CD4-positive, alpha-beta memory T cell (primary cell): ENCODE data around the gene NFILZ. TPM values are rescaled to one million over a fixed set of nuclear protein-coding genes. Genes with fewer than 3 reads are reported as not detected.

Source experiments
- CTCF ChIA-PET: fragments of 350-600 bp; sonication (Branson Sonifier 250); formaldehyde crosslinking; loops from one replicate; lab custom pipeline; 2021; ENCODE audit warnings: inconsistent platforms; ENCODE audit not compliant: partially characterized antibody; lab: Charles Lee
- POLR2A ChIA-PET: fragments of 350-600 bp; sonication (Branson Sonifier 250); formaldehyde crosslinking; loops from one replicate; lab custom pipeline; 2021; ENCODE audit not compliant: partially characterized antibody; lab: Charles Lee
- DNase-seq, 5 donors: peaks; one replicate each; pipeline versions ENCODE4 v3.0.0 to v3.0.0-alpha.2; 2020 to 2022; ENCODE audit warnings: mixed read lengths in 1 of 5
- H3K27ac ChIP-seq: one replicate; pipeline ENCODE4 v1.7.0; 2013; ENCODE audit warnings: low read depth, low read length
- H3K27me3 ChIP-seq: 2 replicates; pipeline ENCODE4 v1.7.0; 2013; ENCODE audit warnings: mild to moderate bottlenecking, low read length, moderate library complexity; ENCODE audit not compliant: insufficient read depth
- H3K36me3 ChIP-seq: 2 replicates; pipeline ENCODE4 v1.7.0; 2013; ENCODE audit warnings: mild to moderate bottlenecking, low read length, moderate library complexity; ENCODE audit not compliant: insufficient read depth
- H3K4me1 ChIP-seq: 2 replicates; pipeline ENCODE4 v1.7.0; 2013; ENCODE audit warnings: mild to moderate bottlenecking, low read length, moderate library complexity; ENCODE audit not compliant: insufficient read depth
- H3K4me3 ChIP-seq, 2 donors: one replicate each; pipeline ENCODE4 v1.7.0; 2013; ENCODE audit warnings: low read length in 2 of 2, mild to moderate bottlenecking in 1 of 2
- H3K9me3 ChIP-seq, 2 donors: one replicate each; pipeline ENCODE4 v1.7.0; 2013; ENCODE audit warnings: low read length in 2 of 2, control low read depth in 1 of 2; ENCODE audit not compliant: control insufficient read depth in 1 of 2
- H3K27ac Mint-ChIP-seq, 7 donors: one replicate each; pipeline ENCODE4 v1.8.0; 2020 to 2021; ENCODE audit warnings: mixed read lengths in 7 of 7, mild to moderate bottlenecking in 6 of 7, inconsistent platforms in 3 of 7, moderate library complexity in 3 of 7
- H3K27me3 Mint-ChIP-seq, 2 donors: one replicate each; pipeline ENCODE4 v1.8.0; 2020 to 2021; ENCODE audit warnings: mixed read lengths in 2 of 2
- H3K36me3 Mint-ChIP-seq, 2 donors: one replicate each; pipeline ENCODE4 v1.8.0; 2020 to 2021; ENCODE audit warnings: mixed read lengths in 2 of 2, inconsistent platforms in 1 of 2, mild to moderate bottlenecking in 1 of 2
- H3K4me1 Mint-ChIP-seq, 4 donors: one replicate each; pipeline ENCODE4 v1.8.0; 2020 to 2021; ENCODE audit warnings: mixed read lengths in 4 of 4, mild to moderate bottlenecking in 1 of 4
- H3K4me3 Mint-ChIP-seq, 8 donors: one replicate each; pipeline ENCODE4 v1.8.0; 2020 to 2021; ENCODE audit warnings: mixed read lengths in 8 of 8, mild to moderate bottlenecking in 7 of 8, moderate library complexity in 6 of 8, inconsistent platforms in 3 of 8
- H3K9me3 Mint-ChIP-seq, 8 donors: one replicate each; pipeline ENCODE4 v1.8.0; 2020 to 2021; ENCODE audit warnings: mixed read lengths in 8 of 8, mild to moderate bottlenecking in 5 of 8, inconsistent platforms in 3 of 8, moderate library complexity in 1 of 8
- intact Hi-C: fragments of 100-400 bp; cut with micrococcal nuclease; formaldehyde crosslinking; loops from one replicate; pipeline ENCODE4 v1.15.1; 2023
- polyA plus RNA-seq, 2 donors: library from polyadenylated mRNA; unstranded; fragments of 300-500 nt; fragmentation: Illumina TruSeq; gene quantifications; one replicate each; pipeline ENCODE4 v1.2.3, GENCODE V29; 2021
- total RNA-seq, 2 experiments: library from RNA; stranded (reverse); gene quantifications; one replicate each; pipeline ENCODE4 v1.2.3, GENCODE V29; 2021

The NFILZ gene
- total and polyA plus RNA-seq, 4 experiments from 2014 or later = not detected

DNA sequence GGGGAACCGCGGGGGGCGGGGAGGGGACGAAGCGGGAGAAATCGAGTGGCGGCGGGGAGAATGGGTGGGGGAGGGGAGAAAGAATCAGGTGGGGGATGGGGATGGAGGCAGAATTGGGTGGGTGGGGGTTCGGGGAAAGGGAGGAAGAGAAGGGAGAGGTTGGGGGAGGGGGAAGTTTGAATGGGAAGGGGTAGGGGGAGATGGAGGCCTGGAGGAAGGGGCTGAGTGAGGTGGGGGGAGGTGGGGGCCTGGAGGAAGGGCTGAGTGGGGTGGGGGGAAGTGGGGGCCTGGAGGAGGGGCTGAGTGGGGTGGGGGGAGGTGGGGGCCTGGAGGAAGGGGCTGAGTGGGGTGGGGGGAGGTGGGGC lies 19.5 kb upstream of the NFILZ start:
- H3K27ac Mint-ChIP-seq = no peak overlapping the region
- intact Hi-C loops = loop anchor here (2.0 kb wide), 1 partner anchor 18 kb away; no protein-coding TSS in a partner anchor

DNA sequence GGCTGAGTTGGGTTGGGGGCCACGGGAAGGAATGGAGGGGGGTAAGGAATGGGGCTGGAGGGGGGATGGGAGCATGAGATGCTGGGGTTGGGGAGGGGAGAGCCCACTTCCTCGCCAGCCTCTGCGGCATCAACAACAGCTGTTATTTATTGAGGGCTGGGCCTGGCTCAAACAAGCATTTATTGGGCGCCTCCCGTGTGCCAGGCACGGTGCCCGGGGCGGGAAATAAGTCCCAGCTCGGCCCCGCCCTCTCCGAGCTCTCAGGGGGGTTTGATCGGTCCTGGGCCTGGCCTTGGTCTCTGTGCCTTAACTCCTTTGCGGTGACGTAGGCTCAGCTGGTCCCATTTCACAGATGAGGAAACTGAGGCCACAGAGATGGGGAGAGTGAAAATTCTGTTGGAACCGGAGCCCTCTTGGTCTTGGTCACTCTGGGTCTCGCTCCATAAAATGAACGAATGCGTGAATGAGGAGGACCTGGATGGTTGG lies 19.0 kb upstream of the NFILZ start:
- Mint-ChIP-seq H3K36me3 (peaks cover 11 to 22% of the 10 kb centered on the region in 2 donors), H3K4me1 (peaks cover 22 to 60% (median 46%) of the 10 kb centered on the region in 4 donors), H3K27ac (peak overlapping the region in 5 of 7 donors; percentile 46 to 89 (median 81)), H3K27me3 (peaks cover 1 to 2% of the 10 kb centered on the region in 2 donors), H3K4me3 (peak overlapping the region in 7 of 8 donors; percentile 10 to 84 (median 64)), H3K9me3 (peaks cover 0 to 1% (median 0%) of the 10 kb centered on the region in 8 donors)
- Histone ChIP-seq H3K27me3 (no peaks in the 10 kb centered on the region), H3K4me3 (no peak overlapping the region), H3K36me3 (no peaks in the 10 kb centered on the region), H3K27ac (no peak overlapping the region), H3K4me1 (peaks cover 38% of the 10 kb centered on the region), H3K9me3 (no peaks in the 10 kb centered on the region)
- ChIA-PET POLR2A (interaction anchor here (1.2 to 1.5 kb wide), 3 partner anchors 16 to 31 kb away, joined by 3 to 5 read pairs (median 4); no protein-coding TSS in a partner anchor), CTCF (interaction anchor here (1.0 kb wide), 1 partner anchor 25 kb away, joined by 4 read pairs; no protein-coding TSS in a partner anchor)
- no peak for DNase-seq
- intact Hi-C loops = loop anchor here (2.0 kb wide), 1 partner anchor 19 kb away; no protein-coding TSS in a partner anchor

More for the DNA sequence above, 19.5 kb upstream of the NFILZ start:
- DNase-seq = no peak
- peaks cover 37% of the 10 kb centered on the region for H3K4me1 ChIP-seq
- H3K4me3 ChIP-seq = peak overlapping the region in 1 of 2 donors; percentile 80
- no peaks in the 10 kb centered on the region for H3K9me3 ChIP-seq
- Mint-ChIP-seq H3K4me3 (peak overlapping the region in 2 of 8 donors; percentile 29 to 43), H3K27me3 (peaks cover 1 to 2% of the 10 kb centered on the region in 2 donors), H3K9me3 (peaks cover 0 to 1% (median 0%) of the 10 kb centered on the region in 8 donors), H3K36me3 (peaks cover 11 to 22% of the 10 kb centered on the region in 2 donors), H3K4me1 (peaks cover 22 to 59% (median 46%) of the 10 kb centered on the region in 4 donors)
- H3K36me3 ChIP-seq = no peaks in the 10 kb centered on the region
- CTCF ChIA-PET = interaction anchor here (1.0 kb wide), 1 partner anchor 24 kb away, joined by 4 read pairs; no protein-coding TSS in a partner anchor
- no peaks in the 10 kb centered on the region for H3K27me3 ChIP-seq
- POLR2A ChIA-PET = interaction anchor here (1.5 kb wide), 1 partner anchor 15 kb away, joined by 5 read pairs; no protein-coding TSS in a partner anchor
- no peak overlapping the region for H3K27ac ChIP-seq

DNA sequence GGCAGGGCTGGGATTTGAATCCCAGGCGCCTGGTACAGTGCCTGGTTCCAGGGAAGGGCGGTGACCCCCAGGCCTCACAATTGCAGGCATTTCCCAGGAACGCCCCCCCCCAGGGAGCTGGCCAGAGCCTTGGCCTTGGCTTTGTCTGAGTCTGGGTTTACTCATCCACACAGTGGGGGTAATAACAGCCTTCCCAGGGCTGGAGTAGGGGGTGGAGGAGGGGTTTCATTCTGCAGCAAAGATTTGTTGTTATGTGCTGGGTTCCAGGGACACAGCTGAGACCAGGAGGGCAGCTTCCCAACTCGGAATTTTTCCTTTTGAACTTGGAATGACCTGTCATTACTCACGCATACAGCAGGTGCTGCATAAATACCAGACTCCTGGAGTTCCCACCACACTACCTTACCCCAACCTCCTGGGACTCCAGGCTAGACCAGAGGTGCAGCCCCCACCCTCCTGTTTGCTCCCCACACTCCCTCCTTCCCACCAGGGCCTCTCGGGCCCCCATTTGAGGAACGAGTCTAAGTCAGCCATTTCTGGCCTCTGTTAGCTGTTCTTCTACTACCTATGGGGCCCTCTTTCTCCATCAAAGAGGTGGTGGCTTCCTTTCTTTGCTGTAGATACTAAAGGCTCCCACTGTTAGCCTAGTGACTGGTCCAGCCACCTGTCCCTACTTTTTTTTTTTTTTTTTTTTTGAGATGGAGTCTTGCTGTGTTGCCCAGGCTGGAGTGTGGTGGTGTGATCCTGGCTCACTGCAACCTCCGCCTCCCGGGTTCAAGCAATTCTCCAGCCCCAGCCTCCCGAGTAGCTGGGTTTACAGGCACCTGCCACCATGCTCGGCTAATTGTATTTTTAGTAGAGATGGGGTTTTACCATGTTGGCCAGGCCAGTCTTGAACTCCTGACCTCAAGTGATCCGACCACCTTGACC lies 18.3 kb upstream of the NFILZ start:
- DNase-seq = peak in 1 of 5 donors; percentile 19
- ChIA-PET CTCF (interaction anchor here (0.7 to 2.5 kb wide), 3 partner anchors 19 to 1881 kb away, joined by 3 to 11 read pairs (median 4); no protein-coding TSS in a partner anchor), POLR2A (interaction anchor here (1.2 to 1.5 kb wide), 3 partner anchors 17 to 32 kb away, joined by 3 to 5 read pairs (median 4); no protein-coding TSS in a partner anchor)
- intact Hi-C loops = loop anchor here (2.0 kb wide), 1 partner anchor 19 kb away; no protein-coding TSS in a partner anchor
- H3K27me3 Mint-ChIP-seq = peaks cover 1 to 2% of the 10 kb centered on the region in 2 donors
- Histone ChIP-seq H3K4me3 (no peak overlapping the region), H3K4me1 (peaks cover 38% of the 10 kb centered on the region), H3K27ac (no peak overlapping the region), H3K36me3 (no peaks in the 10 kb centered on the region), H3K9me3 (no peaks in the 10 kb centered on the region), H3K27me3 (no peaks in the 10 kb centered on the region)
- H3K4me1 Mint-ChIP-seq = peaks cover 21 to 53% (median 40%) of the 10 kb centered on the region in 4 donors
- H3K27ac Mint-ChIP-seq = peak overlapping the region; percentile 70 to 92 (median 84)
- H3K9me3 Mint-ChIP-seq = peaks cover 0 to 1% (median 0%) of the 10 kb centered on the region in 8 donors
- H3K36me3 Mint-ChIP-seq = peaks cover 5 to 17% of the 10 kb centered on the region in 2 donors
- H3K4me3 Mint-ChIP-seq = peak overlapping the region; percentile 57 to 90 (median 78)

DNA sequence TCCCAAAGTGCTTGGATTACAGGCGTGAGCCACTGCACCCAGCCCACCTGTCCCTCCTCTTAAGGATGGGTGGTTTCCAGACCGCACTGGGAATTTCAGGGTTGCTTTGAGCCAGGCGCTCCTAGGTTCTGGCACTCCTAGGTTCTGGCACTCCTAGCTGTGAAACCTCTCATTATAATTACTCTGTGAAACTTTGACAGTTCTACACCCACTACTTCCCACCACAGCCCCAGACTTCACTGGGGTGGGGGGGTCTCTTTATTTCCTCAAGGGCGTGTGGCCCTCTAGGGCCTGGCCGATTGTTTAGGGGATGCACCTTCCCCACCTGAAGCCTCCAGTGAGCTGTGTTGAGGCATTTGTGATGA lies 17.6 kb upstream of the NFILZ start:
- peaks cover 0 to 3% (median 0%) of the 10 kb centered on the region in 8 donors for H3K9me3 Mint-ChIP-seq
- H3K36me3 ChIP-seq = no peaks in the 10 kb centered on the region
- H3K27ac ChIP-seq = no peak overlapping the region
- H3K9me3 ChIP-seq = no peaks in the 10 kb centered on the region
- H3K27ac Mint-ChIP-seq = peak overlapping the region in 4 of 7 donors; percentile 68 to 89 (median 78)
- intact Hi-C loops = no loop called here
- ChIA-PET POLR2A (interaction anchor here (1.3 kb wide), 1 partner anchor 22 kb away, joined by 4 read pairs; no protein-coding TSS in a partner anchor), CTCF (interaction anchor here (0.7 to 2.5 kb wide), 3 partner anchors 19 to 1880 kb away, joined by 3 to 19 read pairs (median 11); no protein-coding TSS in a partner anchor)
- H3K4me1 Mint-ChIP-seq = peaks cover 21 to 50% (median 36%) of the 10 kb centered on the region in 4 donors
- H3K4me1 ChIP-seq = peaks cover 38% of the 10 kb centered on the region
- H3K27me3 Mint-ChIP-seq = peaks cover 1 to 2% of the 10 kb centered on the region in 2 donors
- H3K4me3 ChIP-seq = no peak overlapping the region
- no peak for DNase-seq
- peaks cover 4 to 13% of the 10 kb centered on the region in 2 donors for H3K36me3 Mint-ChIP-seq
- H3K4me3 Mint-ChIP-seq = peak overlapping the region in 6 of 8 donors; percentile 31 to 69 (median 60)
- no peaks in the 10 kb centered on the region for H3K27me3 ChIP-seq

DNA sequence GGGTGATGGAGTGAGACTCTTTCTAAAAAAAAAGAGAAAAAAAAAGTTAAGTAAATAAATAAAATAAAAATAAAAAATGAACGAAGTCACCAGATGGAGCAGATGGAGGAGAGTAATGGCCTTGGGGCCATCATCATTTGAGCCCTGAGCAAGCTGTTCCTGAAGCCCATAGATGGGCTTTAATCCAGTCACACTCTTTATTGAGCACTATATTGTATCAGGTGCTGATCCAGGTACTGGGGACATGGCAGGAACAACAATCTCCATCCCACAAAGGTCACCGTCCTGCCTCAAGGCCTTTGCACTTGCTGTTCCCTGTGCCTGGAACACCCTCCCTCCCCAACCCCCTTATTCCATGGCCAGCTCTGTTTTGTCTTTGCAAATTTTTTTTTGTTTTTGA lies 16.0 kb upstream of the NFILZ start:
- H3K9me3 Mint-ChIP-seq = peaks cover 0 to 1% (median 0%) of the 10 kb centered on the region in 8 donors
- intact Hi-C loops = no loop called here
- DNase-seq = no peak
- peak overlapping the region in 1 of 7 donors; percentile 7 for H3K27ac Mint-ChIP-seq
- H3K36me3 ChIP-seq = no peaks in the 10 kb centered on the region
- no peaks in the 10 kb centered on the region for H3K27me3 ChIP-seq
- peaks cover 0 to 8% of the 10 kb centered on the region in 2 donors for H3K36me3 Mint-ChIP-seq
- H3K4me1 Mint-ChIP-seq = peaks cover 16 to 37% (median 25%) of the 10 kb centered on the region in 4 donors
- POLR2A ChIA-PET = interaction anchor here (1.4 kb wide), 1 partner anchor 21 kb away, joined by 3 read pairs; no protein-coding TSS in a partner anchor
- peaks cover 1 to 2% of the 10 kb centered on the region in 2 donors for H3K27me3 Mint-ChIP-seq
- H3K4me3 ChIP-seq = no peak overlapping the region
- H3K4me1 ChIP-seq = peaks cover 29% of the 10 kb centered on the region
- no peak overlapping the region for H3K4me3 Mint-ChIP-seq
- H3K9me3 ChIP-seq = no peaks in the 10 kb centered on the region
- CTCF ChIA-PET = interaction anchor here (0.9 to 3.4 kb wide), 7 partner anchors 10 to 201 kb away, joined by 3 to 19 read pairs (median 6); partner anchors contain the start of gene MARCHF2
- H3K27ac ChIP-seq = no peak overlapping the region

DNA sequence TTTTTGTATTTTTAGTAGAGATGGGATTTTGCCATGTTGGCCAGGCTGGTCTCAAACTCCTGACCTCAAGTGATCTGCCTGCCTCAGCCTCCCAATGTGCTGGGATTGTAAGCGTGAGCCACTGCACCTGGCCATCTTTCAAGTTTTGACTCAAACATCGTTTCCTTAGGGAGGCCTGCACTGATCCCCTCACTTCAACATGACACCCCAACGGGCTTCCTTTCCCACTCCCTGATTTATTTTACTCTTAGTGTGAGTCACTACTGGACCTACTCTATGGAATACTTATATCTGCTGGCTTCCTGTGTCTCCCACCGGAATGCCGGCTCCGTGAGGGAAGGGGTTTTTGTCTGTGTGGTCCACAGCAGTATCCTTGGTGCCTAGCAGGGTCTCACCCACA lies 15.4 kb upstream of the NFILZ start:
- no peak for DNase-seq
- intact Hi-C loops = loop anchor here (1.0 kb wide), 1 partner anchor 35 kb away; no protein-coding TSS in a partner anchor
- Histone ChIP-seq H3K36me3 (no peaks in the 10 kb centered on the region), H3K27ac (no peak overlapping the region), H3K4me1 (peaks cover 24% of the 10 kb centered on the region), H3K4me3 (no peak overlapping the region), H3K9me3 (no peaks in the 10 kb centered on the region), H3K27me3 (no peaks in the 10 kb centered on the region)
- Mint-ChIP-seq H3K4me3 (no peak overlapping the region), H3K4me1 (peaks cover 11 to 31% (median 20%) of the 10 kb centered on the region in 4 donors), H3K27ac (peak overlapping the region in 6 of 7 donors; percentile 1 to 88 (median 33)), H3K36me3 (peaks cover 0 to 5% of the 10 kb centered on the region in 2 donors), H3K27me3 (peaks cover 1 to 2% of the 10 kb centered on the region in 2 donors), H3K9me3 (peaks cover 0 to 1% (median 0%) of the 10 kb centered on the region in 8 donors)
- ChIA-PET POLR2A (interaction anchor here (1.4 kb wide), 1 partner anchor 21 kb away, joined by 3 read pairs; no protein-coding TSS in a partner anchor), CTCF (interaction anchor here (0.8 to 3.4 kb wide), 10 partner anchors 10 to 1983 kb away, joined by 3 to 19 read pairs (median 4); partner anchors contain the start of gene MARCHF2)
